Mesodermal cell (in vitro differentiated cells): ENCODE measurements around the gene KATNB1.
"Not testable (repeated sequence)": the region's sequence is repeated elsewhere in the genome, so short reads cannot be mapped to it uniquely, and the experiment has no call there.

Experiments used
- H3K27ac ChIP-seq: 2 replicates; pipeline ENCODE4 v1.7.0; 2013; ENCODE audit warnings: mild to moderate bottlenecking, low read depth, low read length, moderate library complexity; ENCODE audit not compliant: severe bottlenecking
- H3K36me3 ChIP-seq: 2 replicates; pipeline ENCODE4 v1.7.1; 2013; ENCODE audit warnings: mild to moderate bottlenecking, low read length, moderate library complexity; ENCODE audit not compliant: control insufficient read depth, insufficient read depth
- H3K4me1 ChIP-seq: one replicate; pipeline ENCODE4 v1.7.1; 2013; ENCODE audit warnings: mild to moderate bottlenecking, low read length; ENCODE audit not compliant: insufficient read depth, control insufficient read depth, poor library complexity, severe bottlenecking
- H3K4me3 ChIP-seq: 2 replicates; pipeline ENCODE4 v1.7.0; 2013; ENCODE audit warnings: low read length, control low read depth, mild to moderate bottlenecking; ENCODE audit not compliant: insufficient read depth, poor library complexity, severe bottlenecking; ENCODE audit errors: extremely low read depth
- H3K9me3 ChIP-seq: 2 replicates; pipeline ENCODE4 v1.7.1; 2013; ENCODE audit warnings: mild to moderate bottlenecking, low read length, moderate library complexity; ENCODE audit not compliant: control insufficient read depth
- WGBS, 2 experiments: methylation state at CpG; one replicate each; pipeline ENCODE4 v1.1.5; 2013; ENCODE audit warnings: missing lambda C conversion rate in 2 of 2; ENCODE audit not compliant: insufficient coverage in 2 of 2; 5-methylcytosine and 5-hydroxymethylcytosine counted together

KATNB1 gene

DNA sequence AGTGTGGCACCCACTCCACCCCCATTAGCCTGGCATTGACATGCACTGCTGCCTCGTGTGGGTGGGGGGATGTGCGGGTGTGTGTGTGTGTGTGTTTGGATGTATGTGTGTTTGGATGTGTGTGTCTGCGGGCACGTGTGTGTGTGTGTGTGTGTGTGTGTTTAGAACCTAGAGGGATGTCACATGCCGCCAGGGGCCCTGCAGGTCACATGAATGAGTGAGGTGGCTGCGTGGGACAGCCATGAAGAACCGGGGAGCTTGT lies 9.0 kb downstream of the KATNB1 start:
- no peak overlapping the region for H3K4me3 ChIP-seq
- 85 to 91% methylated on average over 3 to 4 of the region's 7 CpGs for WGBS, 2 experiments
- H3K9me3 ChIP-seq, result no peaks in the 10 kb centered on the region
- H3K4me1 ChIP-seq, result no peaks in the 10 kb centered on the region
- H3K27ac ChIP-seq, result no peak overlapping the region
- peaks cover 33% of the 10 kb centered on the region for H3K36me3 ChIP-seq

DNA sequence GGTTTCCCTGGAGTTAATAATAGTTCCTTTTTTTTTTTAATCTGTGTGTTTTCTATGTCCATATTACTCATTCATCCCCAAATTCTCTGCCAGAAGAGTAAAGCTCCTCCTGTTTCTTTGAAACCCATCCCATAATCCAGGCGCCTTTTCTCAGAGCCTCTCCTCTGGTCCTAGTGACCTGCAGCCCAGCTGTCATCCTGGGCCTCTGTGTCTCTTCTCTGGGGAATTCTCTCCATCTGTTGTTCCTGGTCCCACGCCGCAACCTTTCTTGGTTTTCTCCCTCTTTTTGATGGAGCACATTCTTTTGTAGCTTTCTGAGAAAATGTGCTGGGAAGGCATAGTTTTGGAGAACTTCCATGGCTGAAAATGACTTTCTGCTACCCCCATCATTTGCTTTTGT lies 10.2 kb downstream of the KATNB1 start:
- H3K4me3 ChIP-seq, result no peak overlapping the region
- H3K36me3 ChIP-seq, result peaks cover 33% of the 10 kb centered on the region
- H3K9me3 ChIP-seq, result no peaks in the 10 kb centered on the region
- 83 to 100% methylated on average over 1 to 3 of the region's 3 CpGs for WGBS, 2 experiments
- H3K4me1 ChIP-seq, result no peaks in the 10 kb centered on the region
- H3K27ac ChIP-seq, result no peak overlapping the region

DNA sequence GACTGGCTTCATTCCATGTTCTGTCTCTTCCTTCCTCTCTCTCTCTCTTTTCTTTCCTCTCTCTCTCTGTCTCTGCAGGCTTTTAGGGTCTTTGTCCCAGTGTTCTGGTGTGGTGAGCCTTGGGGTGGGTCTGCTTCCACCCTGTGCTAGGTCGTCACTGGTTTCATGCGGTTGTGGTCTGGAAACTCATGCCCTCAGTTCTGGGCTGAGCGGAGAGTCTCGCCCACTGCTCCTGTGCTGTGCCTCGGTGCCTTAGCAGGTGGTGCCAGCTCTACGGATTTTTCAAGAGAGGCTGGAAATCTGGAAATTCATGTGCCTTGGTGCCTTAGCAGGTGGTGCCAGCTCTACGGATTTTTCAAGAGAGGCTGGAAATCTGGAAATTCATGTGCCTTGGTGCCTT lies 10.7 kb downstream of the KATNB1 start:
- not testable (repeated sequence) for H3K9me3 ChIP-seq, H3K4me3 ChIP-seq, H3K27ac ChIP-seq, H3K4me1 ChIP-seq
- H3K36me3 ChIP-seq, result peaks cover 32% of the 10 kb centered on the region
- WGBS, 2 experiments, result 74 to 91% methylated on average over 5 of the region's 7 CpGs

DNA sequence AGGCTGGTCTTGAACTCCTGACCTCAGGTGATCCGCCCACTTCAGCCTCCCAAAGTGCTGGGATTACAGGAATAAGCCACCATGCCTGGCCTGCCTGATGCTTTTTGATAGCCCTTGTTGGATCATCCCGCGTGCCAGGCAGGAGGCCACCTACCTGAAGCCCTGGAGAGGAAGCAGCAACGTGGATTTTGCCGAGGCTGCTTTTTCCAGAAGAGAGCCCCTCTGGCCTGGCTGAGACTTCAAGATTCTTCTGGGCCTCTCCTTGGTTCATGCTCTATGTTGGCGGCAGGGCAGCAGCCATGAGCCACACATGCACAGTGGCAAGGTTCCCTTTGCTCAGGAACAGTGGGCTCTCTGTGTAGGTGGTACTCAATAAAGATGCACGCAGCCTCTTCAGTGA lies 11.5 kb downstream of the KATNB1 start:
- H3K9me3 ChIP-seq, result no peaks in the 10 kb centered on the region
- H3K36me3 ChIP-seq, result peaks cover 33% of the 10 kb centered on the region
- H3K4me3 ChIP-seq, result no peak overlapping the region
- H3K27ac ChIP-seq, result no peak overlapping the region
- H3K4me1 ChIP-seq, result no peaks in the 10 kb centered on the region
- 95 to 100% methylated on average over 7 of the region's 7 CpGs for WGBS, 2 experiments

DNA sequence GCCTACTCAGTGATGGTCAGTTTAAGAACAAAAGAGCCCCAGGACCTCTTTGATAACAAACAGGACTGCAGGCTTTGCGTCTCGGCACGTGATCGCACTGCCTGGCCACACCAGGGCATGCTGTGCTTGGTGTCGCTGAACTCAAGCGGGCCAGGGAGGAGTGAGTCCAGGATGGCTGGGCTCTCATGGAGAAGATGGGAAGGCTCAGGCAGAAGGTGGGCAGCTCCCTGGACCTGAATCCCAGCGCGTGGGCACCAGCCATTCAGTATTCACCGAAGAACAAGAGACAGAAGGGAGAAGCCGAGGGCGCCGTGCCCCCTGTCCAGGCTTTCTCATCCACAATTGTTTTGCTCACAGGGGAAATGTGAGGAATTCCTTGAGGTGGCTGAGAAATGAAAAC lies 11.9 kb downstream of the KATNB1 start:
- Histone ChIP-seq H3K36me3 (peaks cover 31% of the 10 kb centered on the region), H3K27ac (no peak overlapping the region), H3K4me1 (no peaks in the 10 kb centered on the region), H3K9me3 (no peaks in the 10 kb centered on the region), H3K4me3 (no peak overlapping the region)
- 91 to 92% methylated on average over 6 to 10 of the region's 12 CpGs for WGBS, 2 experiments

DNA sequence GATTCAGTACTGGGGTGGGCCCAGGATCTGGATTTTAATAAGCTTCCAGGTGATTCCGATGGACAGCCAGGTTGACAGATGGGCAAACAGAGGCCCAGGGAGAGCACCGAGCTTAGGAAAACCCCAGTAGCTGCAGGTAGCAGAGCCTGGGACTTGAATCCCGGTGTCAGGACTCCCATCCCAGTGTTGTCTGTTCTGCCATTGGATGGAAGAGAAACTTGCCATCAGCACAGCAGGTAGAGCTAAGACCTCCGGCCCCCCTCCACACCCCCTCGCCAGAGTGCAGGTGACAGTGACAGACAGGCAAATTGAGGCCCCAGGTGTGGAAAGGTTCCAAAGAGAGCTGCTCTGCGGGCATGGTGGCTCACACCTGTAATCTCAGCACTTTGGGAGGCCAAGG lies 12.4 kb downstream of the KATNB1 start:
- H3K36me3 ChIP-seq, result peaks cover 33% of the 10 kb centered on the region
- no peak overlapping the region for H3K27ac ChIP-seq
- no peaks in the 10 kb centered on the region for H3K4me1 ChIP-seq
- 90 to 97% methylated on average over 5 of the region's 6 CpGs for WGBS, 2 experiments
- H3K4me3 ChIP-seq, result no peak overlapping the region
- no peaks in the 10 kb centered on the region for H3K9me3 ChIP-seq

DNA sequence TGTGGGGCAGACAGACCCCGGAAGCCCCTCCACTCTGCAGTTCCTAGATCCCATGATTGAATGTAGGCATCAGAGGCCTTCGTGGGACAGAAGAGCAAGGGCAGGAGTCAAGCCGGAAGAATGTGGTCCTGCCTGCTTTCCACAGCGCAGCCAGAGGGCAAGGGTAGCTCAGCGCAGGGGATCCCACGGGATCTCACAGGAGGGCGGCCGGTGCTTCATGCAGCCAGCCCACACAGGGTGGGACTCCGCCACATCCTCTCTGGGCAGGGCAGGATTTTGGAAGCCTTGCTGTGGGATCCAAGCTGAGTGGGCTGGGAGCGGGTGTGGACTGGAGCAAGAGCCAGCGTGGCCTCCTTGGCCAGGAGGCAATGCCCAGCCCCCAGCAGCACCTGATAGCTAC lies 13.0 kb downstream of the KATNB1 start:
- H3K9me3 ChIP-seq, result no peaks in the 10 kb centered on the region
- H3K36me3 ChIP-seq, result peaks cover 37% of the 10 kb centered on the region
- WGBS, 2 experiments, result 94 to 96% methylated on average over 10 to 11 of the region's 11 CpGs
- H3K27ac ChIP-seq, result no peak overlapping the region
- H3K4me1 ChIP-seq, result no peaks in the 10 kb centered on the region
- no peak overlapping the region for H3K4me3 ChIP-seq

DNA sequence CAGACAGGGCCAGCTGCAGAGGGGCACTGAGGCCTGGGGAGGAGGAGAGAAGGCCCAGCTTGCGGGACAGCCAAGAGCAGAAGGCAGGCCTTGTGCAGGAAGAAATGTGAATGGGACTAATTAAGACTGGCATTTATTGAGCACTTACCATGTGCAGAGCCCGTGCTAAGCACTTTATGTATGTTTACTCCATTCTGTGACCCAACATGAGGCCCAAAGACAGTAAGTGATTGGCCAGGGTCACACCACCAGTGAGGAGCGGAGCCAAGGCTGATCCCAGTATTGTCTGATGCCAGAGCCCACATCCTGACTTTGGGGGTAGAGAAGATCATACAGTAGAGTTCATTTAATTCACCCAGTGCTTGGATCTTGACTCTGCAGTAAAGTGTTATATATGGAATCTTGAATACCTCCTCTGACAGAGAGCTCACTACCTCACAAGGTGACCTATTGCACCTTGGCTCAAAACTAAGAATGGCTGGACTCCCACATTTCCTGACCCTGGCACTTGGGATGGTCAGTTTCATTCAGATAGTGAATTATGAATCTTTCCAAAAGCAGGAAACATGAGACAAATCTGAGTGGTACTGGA lies 13.6 kb downstream of the KATNB1 start:
- Histone ChIP-seq H3K9me3 (no peaks in the 10 kb centered on the region), H3K4me1 (no peaks in the 10 kb centered on the region), H3K27ac (no peak overlapping the region), H3K4me3 (no peak overlapping the region), H3K36me3 (peaks cover 36% of the 10 kb centered on the region)
- WGBS, 2 experiments, result 90 to 97% methylated on average over 3 of the region's 3 CpGs

DNA sequence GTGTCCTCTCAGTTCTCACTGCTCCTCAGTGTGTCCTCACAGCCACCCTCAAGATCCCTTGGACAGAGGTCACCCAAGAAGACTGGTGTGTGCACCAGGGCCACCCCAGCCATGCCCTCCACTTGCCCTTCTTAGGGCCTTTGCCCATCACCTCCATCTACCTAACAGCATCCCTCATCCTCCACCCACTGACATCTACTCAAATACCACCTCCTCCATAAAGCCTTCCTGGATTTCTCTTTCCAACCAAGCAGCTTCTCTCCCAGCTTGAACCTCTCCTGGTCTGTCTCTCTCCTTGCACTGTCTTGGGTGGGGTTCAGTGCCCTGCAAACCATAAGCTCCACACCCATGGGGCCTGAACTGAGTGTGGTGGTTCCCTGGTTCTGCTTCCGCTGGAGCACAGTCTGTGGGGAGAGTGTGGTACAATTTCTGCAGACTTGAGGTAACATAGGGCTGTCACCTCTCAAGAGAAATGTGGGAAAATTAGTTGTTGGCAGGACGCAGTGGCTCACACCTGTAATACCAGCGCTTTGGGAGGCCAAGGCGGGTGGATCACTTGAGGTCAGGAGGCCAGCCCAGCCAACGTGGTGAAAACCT lies 14.4 kb downstream of the KATNB1 start:
- Histone ChIP-seq H3K4me3 (no peak overlapping the region), H3K36me3 (peaks cover 38% of the 10 kb centered on the region), H3K4me1 (no peaks in the 10 kb centered on the region), H3K9me3 (no peaks in the 10 kb centered on the region), H3K27ac (no peak overlapping the region)
- WGBS, 2 experiments, result 100% methylated on average over 1 to 2 of the region's 5 CpGs

DNA sequence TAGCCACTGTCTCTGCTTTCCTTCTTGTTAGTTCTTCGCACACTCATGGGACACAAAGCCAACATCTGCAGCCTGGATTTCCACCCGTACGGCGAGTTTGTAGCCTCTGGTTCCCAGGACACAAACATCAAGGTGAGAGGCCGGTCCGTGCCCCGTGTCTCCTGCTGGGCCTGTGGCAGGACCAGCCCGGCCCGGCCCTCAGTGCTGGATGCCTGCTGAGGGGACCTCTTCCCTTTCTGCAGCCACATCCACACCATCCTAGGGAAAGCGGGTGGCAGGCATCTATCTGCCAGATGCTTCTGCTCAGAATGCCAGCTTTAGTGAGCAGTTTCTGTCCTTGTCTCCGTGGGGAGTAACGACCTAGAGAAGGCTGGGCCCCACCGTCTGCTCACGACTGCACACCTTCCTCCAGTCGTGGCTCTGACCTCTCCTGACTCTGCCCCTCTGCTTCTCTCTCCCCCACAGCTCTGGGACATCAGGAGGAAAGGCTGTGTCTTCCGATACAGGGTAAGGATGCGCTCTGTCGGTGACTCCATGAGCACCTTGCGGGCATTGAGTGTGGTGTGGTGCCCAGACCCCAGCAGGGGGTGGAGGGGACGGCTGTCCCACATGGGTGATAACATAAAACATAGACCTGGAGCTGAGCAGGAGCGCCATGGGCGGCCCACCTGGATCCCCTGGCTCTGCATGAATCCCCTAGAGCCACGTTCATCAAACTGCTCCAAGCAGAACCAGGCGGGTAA lies 15.4 kb downstream of the KATNB1 start:
- H3K27ac ChIP-seq, result no peak overlapping the region
- WGBS, 2 experiments, result 91 to 96% methylated on average over 20 to 24 of the region's 24 CpGs
- H3K36me3 ChIP-seq, result peaks cover 47% of the 10 kb centered on the region
- no peaks in the 10 kb centered on the region for H3K4me1 ChIP-seq
- no peak overlapping the region for H3K4me3 ChIP-seq
- H3K9me3 ChIP-seq, result no peaks in the 10 kb centered on the region

DNA sequence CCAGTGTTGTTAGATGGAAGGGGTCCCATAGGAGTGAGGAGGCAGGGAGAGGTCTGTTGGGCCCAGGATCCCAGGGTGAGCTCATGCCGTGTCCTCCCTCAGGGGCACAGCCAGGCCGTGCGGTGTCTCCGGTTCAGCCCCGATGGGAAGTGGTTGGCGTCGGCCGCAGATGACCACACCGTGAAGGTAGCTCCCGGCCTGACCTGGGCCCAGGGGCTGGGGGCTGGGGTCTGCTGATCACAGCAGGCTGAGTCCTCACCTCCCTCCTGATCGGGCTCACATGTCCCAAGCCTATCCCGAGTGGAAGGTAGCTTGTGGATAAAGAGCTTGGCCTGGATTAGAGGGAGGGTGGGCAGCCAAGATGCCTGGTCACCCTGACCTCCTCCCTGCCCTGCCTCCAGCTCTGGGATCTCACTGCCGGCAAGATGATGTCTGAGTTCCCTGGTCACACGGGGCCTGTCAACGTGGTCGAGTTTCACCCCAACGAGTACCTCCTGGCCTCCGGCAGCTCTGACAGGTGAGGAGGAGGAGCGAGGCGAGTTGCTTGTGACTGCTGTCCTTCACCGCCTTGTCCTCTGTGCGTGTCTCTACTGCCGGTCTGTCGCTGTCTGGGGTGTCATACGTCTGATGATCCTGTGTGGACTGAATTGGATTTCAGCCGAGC lies 16.1 kb downstream of the KATNB1 start:
- H3K9me3 ChIP-seq, result no peaks in the 10 kb centered on the region
- no peaks in the 10 kb centered on the region for H3K4me1 ChIP-seq
- no peak overlapping the region for H3K27ac ChIP-seq
- no peak overlapping the region for H3K4me3 ChIP-seq
- H3K36me3 ChIP-seq, result peaks cover 51% of the 10 kb centered on the region
- WGBS, 2 experiments, result 92 to 94% methylated on average over 20 to 24 of the region's 26 CpGs
